Measurements from ENCODE around the gene MARCHF5.

Gene MARCHF5

GRCh38 chr10:92290837-92291615, at the start of gene MARCHF5, which contains the start of gene CPEB3:
MARCHF5 (plus strand) TSS chr10:92291167; CDS start chr10:92291495, 328 bp downstream.
CPEB3 (minus strand) TSS chr10:92291078; CDS start chr10:92240350, 50,728 bp downstream.
- H3K4me1 ChIP-seq (ENCODE audit: control insufficient read depth in 5 of 5, insufficient read depth in 5 of 5, low read length in 5 of 5): peaks cover 0 to 20% (median 12%) of the 10 kb centered on the region in 5 donors
- H3K9ac ChIP-seq (ENCODE audit: low read length in 5 of 5): peak within 1 kb of the TSS; percentile 98 to 100 (median 100)
- H3K27ac ChIP-seq (ENCODE audit: low read depth, low read length): peak within 1 kb of the TSS; percentile 99
- H3K36me3 ChIP-seq (ENCODE audit: control insufficient read depth in 5 of 5, insufficient read depth in 5 of 5, low read length in 5 of 5): peaks cover 0 to 9% (median 7%) of the 10 kb centered on the region in 5 donors
- H3K27me3 ChIP-seq (ENCODE audit: control insufficient read depth in 5 of 5, insufficient read depth in 4 of 5, low read length in 5 of 5): no peaks in the 10 kb centered on the region
- peak within 1 kb of the TSS; percentile 88 to 96 (median 93) for H3K4me3 ChIP-seq (ENCODE audit: low read depth in 1 of 5, low read length in 5 of 5)
- H3K9me3 ChIP-seq (ENCODE audit: control insufficient read depth in 5 of 5, low read length in 5 of 5): no peaks in the 10 kb centered on the region

- H3K9ac ChIP-seq (ENCODE audit: low read length in 5 of 5): peak overlapping the region in 2 of 5 donors; percentile 44 to 51
- H3K4me1 ChIP-seq (ENCODE audit: control insufficient read depth in 5 of 5, insufficient read depth in 5 of 5, low read length in 5 of 5): peaks cover 3 to 48% (median 37%) of the 10 kb centered on the region in 5 donors
- H3K36me3 ChIP-seq (ENCODE audit: control insufficient read depth in 5 of 5, insufficient read depth in 5 of 5, low read length in 5 of 5): no peaks in the 10 kb centered on the region
- peak overlapping the region; percentile 79 for H3K27ac ChIP-seq (ENCODE audit: low read depth, low read length)
- H3K27me3 ChIP-seq (ENCODE audit: control insufficient read depth in 5 of 5, insufficient read depth in 4 of 5, low read length in 5 of 5): no peaks in the 10 kb centered on the region
- peak overlapping the region; percentile 76 to 98 (median 92) for H3K4me3 ChIP-seq (ENCODE audit: low read depth in 1 of 5, low read length in 5 of 5)
- no peaks in the 10 kb centered on the region for H3K9me3 ChIP-seq (ENCODE audit: control insufficient read depth in 5 of 5, low read length in 5 of 5)
Measured at GRCh38 chr10:92241501-92241900, 49.5 kb upstream of the MARCHF5 start.

GRCh38 chr10:92242380-92242779, 48.6 kb upstream of the MARCHF5 start:
- no peaks in the 10 kb centered on the region for H3K27me3 ChIP-seq (ENCODE audit: control insufficient read depth in 5 of 5, insufficient read depth in 4 of 5, low read length in 5 of 5)
- H3K27ac ChIP-seq (ENCODE audit: low read depth, low read length): no peak overlapping the region
- H3K4me3 ChIP-seq (ENCODE audit: low read depth in 1 of 5, low read length in 5 of 5): no peak overlapping the region
- no peaks in the 10 kb centered on the region for H3K36me3 ChIP-seq (ENCODE audit: control insufficient read depth in 5 of 5, insufficient read depth in 5 of 5, low read length in 5 of 5)
- no peaks in the 10 kb centered on the region for H3K9me3 ChIP-seq (ENCODE audit: control insufficient read depth in 5 of 5, low read length in 5 of 5)
- peaks cover 3 to 48% (median 37%) of the 10 kb centered on the region in 5 donors for H3K4me1 ChIP-seq (ENCODE audit: control insufficient read depth in 5 of 5, insufficient read depth in 5 of 5, low read length in 5 of 5)
- no peak overlapping the region for H3K9ac ChIP-seq (ENCODE audit: low read length in 5 of 5)

GRCh38 chr10:92242910-92243671, 47.9 kb upstream of the MARCHF5 start:
- Histone ChIP-seq H3K9me3 (ENCODE audit: control insufficient read depth in 5 of 5, low read length in 5 of 5) (no peaks in the 10 kb centered on the region), H3K27me3 (ENCODE audit: control insufficient read depth in 5 of 5, insufficient read depth in 4 of 5, low read length in 5 of 5) (no peaks in the 10 kb centered on the region), H3K4me1 (ENCODE audit: control insufficient read depth in 5 of 5, insufficient read depth in 5 of 5, low read length in 5 of 5) (peaks cover 3 to 47% (median 35%) of the 10 kb centered on the region in 5 donors), H3K4me3 (ENCODE audit: low read depth in 1 of 5, low read length in 5 of 5) (peak overlapping the region; percentile 50 to 67 (median 57)), H3K36me3 (ENCODE audit: control insufficient read depth in 5 of 5, insufficient read depth in 5 of 5, low read length in 5 of 5) (no peaks in the 10 kb centered on the region), H3K9ac (ENCODE audit: low read length in 5 of 5) (peak overlapping the region in 4 of 5 donors; percentile 41 to 68 (median 60)), H3K27ac (ENCODE audit: low read depth, low read length) (peak overlapping the region; percentile 26)

- no peaks in the 10 kb centered on the region for H3K27me3 ChIP-seq (ENCODE audit: control insufficient read depth in 5 of 5, insufficient read depth in 4 of 5, low read length in 5 of 5)
- H3K4me1 ChIP-seq (ENCODE audit: control insufficient read depth in 5 of 5, insufficient read depth in 5 of 5, low read length in 5 of 5): peaks cover 3 to 33% (median 19%) of the 10 kb centered on the region in 5 donors
- H3K9ac ChIP-seq (ENCODE audit: low read length in 5 of 5): no peak overlapping the region
- H3K9me3 ChIP-seq (ENCODE audit: control insufficient read depth in 5 of 5, low read length in 5 of 5): no peaks in the 10 kb centered on the region
- no peak overlapping the region for H3K27ac ChIP-seq (ENCODE audit: low read depth, low read length)
- no peak overlapping the region for H3K4me3 ChIP-seq (ENCODE audit: low read depth in 1 of 5, low read length in 5 of 5)
- H3K36me3 ChIP-seq (ENCODE audit: control insufficient read depth in 5 of 5, insufficient read depth in 5 of 5, low read length in 5 of 5): peaks cover 0 to 3% (median 0%) of the 10 kb centered on the region in 5 donors
Measured at GRCh38 chr10:92244796-92245195, 46.2 kb upstream of the MARCHF5 start.

GRCh38 chr10:92248566-92248965, 42.4 kb upstream of the MARCHF5 start:
- Histone ChIP-seq H3K9me3 (ENCODE audit: control insufficient read depth in 5 of 5, low read length in 5 of 5) (no peaks in the 10 kb centered on the region), H3K4me3 (ENCODE audit: low read depth in 1 of 5, low read length in 5 of 5) (no peak overlapping the region), H3K27ac (ENCODE audit: low read depth, low read length) (no peak overlapping the region), H3K4me1 (ENCODE audit: control insufficient read depth in 5 of 5, insufficient read depth in 5 of 5, low read length in 5 of 5) (peaks cover 0 to under 1% (median 0%) of the 10 kb centered on the region in 5 donors), H3K36me3 (ENCODE audit: control insufficient read depth in 5 of 5, insufficient read depth in 5 of 5, low read length in 5 of 5) (peaks cover 0 to 3% (median 0%) of the 10 kb centered on the region in 5 donors), H3K27me3 (ENCODE audit: control insufficient read depth in 5 of 5, insufficient read depth in 4 of 5, low read length in 5 of 5) (no peaks in the 10 kb centered on the region), H3K9ac (ENCODE audit: low read length in 5 of 5) (no peak overlapping the region)

- Histone ChIP-seq H3K27me3 (ENCODE audit: control insufficient read depth in 5 of 5, insufficient read depth in 4 of 5, low read length in 5 of 5) (no peaks in the 10 kb centered on the region), H3K9ac (ENCODE audit: low read length in 5 of 5) (no peak overlapping the region), H3K36me3 (ENCODE audit: control insufficient read depth in 5 of 5, insufficient read depth in 5 of 5, low read length in 5 of 5) (no peaks in the 10 kb centered on the region), H3K4me3 (ENCODE audit: low read depth in 1 of 5, low read length in 5 of 5) (no peak overlapping the region), H3K27ac (ENCODE audit: low read depth, low read length) (no peak overlapping the region), H3K9me3 (ENCODE audit: control insufficient read depth in 5 of 5, low read length in 5 of 5) (no peaks in the 10 kb centered on the region), H3K4me1 (ENCODE audit: control insufficient read depth in 5 of 5, insufficient read depth in 5 of 5, low read length in 5 of 5) (no peaks in the 10 kb centered on the region)
Measured at GRCh38 chr10:92263396-92263795, 27.6 kb upstream of the MARCHF5 start.

GRCh38 chr10:92264249-92264648, 26.7 kb upstream of the MARCHF5 start:
- Histone ChIP-seq H3K9me3 (ENCODE audit: control insufficient read depth in 5 of 5, low read length in 5 of 5) (no peaks in the 10 kb centered on the region), H3K36me3 (ENCODE audit: control insufficient read depth in 5 of 5, insufficient read depth in 5 of 5, low read length in 5 of 5) (no peaks in the 10 kb centered on the region), H3K4me3 (ENCODE audit: low read depth in 1 of 5, low read length in 5 of 5) (no peak overlapping the region), H3K4me1 (ENCODE audit: control insufficient read depth in 5 of 5, insufficient read depth in 5 of 5, low read length in 5 of 5) (no peaks in the 10 kb centered on the region), H3K27ac (ENCODE audit: low read depth, low read length) (no peak overlapping the region), H3K9ac (ENCODE audit: low read length in 5 of 5) (no peak overlapping the region), H3K27me3 (ENCODE audit: control insufficient read depth in 5 of 5, insufficient read depth in 4 of 5, low read length in 5 of 5) (no peaks in the 10 kb centered on the region)

GRCh38 chr10:92265687-92266258, 25.2 kb upstream of the MARCHF5 start:
- Histone ChIP-seq H3K27ac (ENCODE audit: low read depth, low read length) (no peak overlapping the region), H3K9me3 (ENCODE audit: control insufficient read depth in 5 of 5, low read length in 5 of 5) (no peaks in the 10 kb centered on the region), H3K27me3 (ENCODE audit: control insufficient read depth in 5 of 5, insufficient read depth in 4 of 5, low read length in 5 of 5) (no peaks in the 10 kb centered on the region), H3K4me3 (ENCODE audit: low read depth in 1 of 5, low read length in 5 of 5) (no peak overlapping the region), H3K36me3 (ENCODE audit: control insufficient read depth in 5 of 5, insufficient read depth in 5 of 5, low read length in 5 of 5) (no peaks in the 10 kb centered on the region), H3K9ac (ENCODE audit: low read length in 5 of 5) (no peak overlapping the region), H3K4me1 (ENCODE audit: control insufficient read depth in 5 of 5, insufficient read depth in 5 of 5, low read length in 5 of 5) (no peaks in the 10 kb centered on the region)
